HEK293 (cell line): ENCODE measurements around the gene DNAJA1.

Experiments
- CTCF ChIA-PET: fragments of 350-600 bp; formaldehyde crosslinking; extraction: SDS; loops from one replicate; lab custom pipeline; 2021; ENCODE audit warnings: antibody characterized with exemption; lab: Yijun Ruan, JAX
- POLR2A ChIA-PET: fragments of 300-600 bp; formaldehyde crosslinking; extraction: SDS; loops from one replicate; lab custom pipeline; 2020; ENCODE audit warnings: antibody characterized with exemption, inconsistent platforms; lab: Yijun Ruan, JAX
- H3K27ac ChIP-seq: fragments of 200-500 bp; sonication (Bioruptor generic); 2 replicates; pipeline ENCODE4 v1.5.1; 2014; ENCODE audit warnings: low read depth, low read length, control low read depth, inconsistent platforms; ENCODE audit errors: extremely low read depth
- H3K36me3 ChIP-seq, 2 experiments: fragments of 200-500 bp in 1 of 2; sonication (Bioruptor generic) in 1 of 2; 1 replicate in 1 of 2; 2 replicates in 1 of 2; pipeline ENCODE4 v1.5.1; 2014 to 2017; ENCODE audit warnings: inconsistent platforms in 2 of 2, low read length in 2 of 2; ENCODE audit not compliant: control insufficient read depth in 2 of 2, insufficient read depth in 1 of 2
- H3K4me1 ChIP-seq: fragments of 200-500 bp; sonication (Bioruptor generic); 2 replicates; pipeline ENCODE4 v1.5.1; 2014; ENCODE audit warnings: mild to moderate bottlenecking, low read length, inconsistent platforms; ENCODE audit not compliant: control insufficient read depth, insufficient read depth
- H3K4me3 ChIP-seq: 2 replicates; pipeline ENCODE4 v1.5.1; 2011; ENCODE audit warnings: low read depth, mild to moderate bottlenecking, control low read depth, low read length, moderate library complexity
- H3K9me3 ChIP-seq: fragments of 200-500 bp; sonication (Bioruptor generic); 2 replicates; pipeline ENCODE4 v1.5.1; 2014; ENCODE audit warnings: low read depth, low read length, inconsistent platforms; ENCODE audit not compliant: control insufficient read depth, insufficient read depth
- GFI1B ChIP-seq: fragments of 450-650 bp; formaldehyde crosslinking; IDR thresholded peaks from 2 replicates; pipeline ENCODE4 v1.5.1; 2016; ENCODE audit warnings: missing biosample characterization, missing genetic modification characterization
- HOXD13 ChIP-seq: sonication (generic); formaldehyde crosslinking; IDR thresholded peaks from 2 replicates; pipeline ENCODE4 v1.8.0; 2022; ENCODE audit warnings: missing genetic modification reagents, borderline replicate concordance
- KLF1 ChIP-seq: fragments of 450-650 bp; formaldehyde crosslinking; IDR thresholded peaks from 2 replicates; pipeline ENCODE4 v1.5.1; 2016; ENCODE audit warnings: missing biosample characterization, missing genetic modification characterization
- KLF8 ChIP-seq: fragments of 450-650 bp; formaldehyde crosslinking; IDR thresholded peaks from 2 replicates; pipeline ENCODE4 v1.5.1; 2016; ENCODE audit warnings: missing biosample characterization, missing genetic modification characterization
- PBX3 ChIP-seq: sonication (generic); formaldehyde crosslinking; IDR thresholded peaks from 2 replicates; pipeline ENCODE4 v1.8.1; 2022; ENCODE audit warnings: mild to moderate bottlenecking, moderate library complexity, missing genetic modification reagents
- PRDM1 ChIP-seq: fragments of 450-650 bp; formaldehyde crosslinking; IDR thresholded peaks from 2 replicates; pipeline ENCODE4; 2016; ENCODE audit warnings: missing biosample characterization, missing genetic modification characterization
- SALL2 ChIP-seq: fragments of 450-650 bp; formaldehyde crosslinking; IDR thresholded peaks from 2 replicates; pipeline ENCODE4 v1.5.0; 2017; ENCODE audit warnings: missing biosample characterization, mild to moderate bottlenecking, missing genetic modification characterization, borderline replicate concordance
- SP2 ChIP-seq: fragments of 450-650 bp; formaldehyde crosslinking; IDR thresholded peaks from 2 replicates; pipeline ENCODE4 v1.5.1; 2016; ENCODE audit warnings: missing biosample characterization, missing genetic modification characterization
- YY2 ChIP-seq: fragments of 450-650 bp; formaldehyde crosslinking; IDR thresholded peaks from 2 replicates; pipeline ENCODE4 v1.5.1; 2016; ENCODE audit warnings: missing biosample characterization, missing genetic modification characterization
- ZBTB49 ChIP-seq: fragments of 450-650 bp; formaldehyde crosslinking; IDR thresholded peaks from 2 replicates; pipeline ENCODE4 v1.5.1; 2016; ENCODE audit warnings: missing biosample characterization, missing genetic modification characterization, low read depth
- ZEB2 ChIP-seq: fragments of 450-650 bp; formaldehyde crosslinking; IDR thresholded peaks from 2 replicates; pipeline ENCODE4 v1.5.1; 2016; ENCODE audit warnings: missing biosample characterization, missing genetic modification characterization
- ZNF10 ChIP-seq: fragments of 450-650 bp; formaldehyde crosslinking; IDR thresholded peaks from 2 replicates; pipeline ENCODE4 v1.5.1; 2017; ENCODE audit warnings: missing biosample characterization, missing genetic modification characterization
- ZNF155 ChIP-seq: fragments of 450-650 bp; formaldehyde crosslinking; IDR thresholded peaks from 2 replicates; pipeline ENCODE4 v1.5.1; 2016; ENCODE audit warnings: missing biosample characterization, missing genetic modification characterization
- ZNF16 ChIP-seq: fragments of 450-650 bp; formaldehyde crosslinking; IDR thresholded peaks from 2 replicates; pipeline ENCODE4 v1.5.1; 2016; ENCODE audit warnings: low read depth, missing biosample characterization, missing genetic modification characterization
- ZNF274 ChIP-seq, 2 experiments: fragments of 200-500 bp in 1 of 2; fragments of 450-650 bp in 1 of 2; sonication (Bioruptor generic) in 1 of 2; formaldehyde crosslinking in 1 of 2; IDR thresholded peaks; 2 replicates each; pipeline versions ENCODE4 v1.5.1 to v1.6.1; 2014 to 2016; ENCODE audit warnings: borderline replicate concordance in 1 of 2, inconsistent platforms in 1 of 2, low read length in 1 of 2, missing biosample characterization in 1 of 2, missing genetic modification characterization in 1 of 2
- ZNF280C ChIP-seq: fragments of 450-650 bp; formaldehyde crosslinking; IDR thresholded peaks from 2 replicates; pipeline ENCODE4 v1.5.1; 2016; ENCODE audit warnings: missing biosample characterization, missing genetic modification characterization
- ZNF302 ChIP-seq: fragments of 450-650 bp; formaldehyde crosslinking; IDR thresholded peaks from 2 replicates; pipeline ENCODE4 v1.5.1; 2016; ENCODE audit warnings: missing biosample characterization, missing genetic modification characterization, low read depth
- ZNF426 ChIP-seq: fragments of 450-650 bp; formaldehyde crosslinking; IDR thresholded peaks from 2 replicates; pipeline ENCODE4 v1.5.1; 2017; ENCODE audit warnings: missing biosample characterization, missing genetic modification characterization, mild to moderate bottlenecking, inconsistent platforms, moderate library complexity
- ZNF670 ChIP-seq: fragments of 450-650 bp; formaldehyde crosslinking; IDR thresholded peaks from 2 replicates; pipeline ENCODE4 v1.5.1; 2016; ENCODE audit warnings: missing biosample characterization, missing genetic modification characterization, low read depth
- ZSCAN18 ChIP-seq: fragments of 450-650 bp; formaldehyde crosslinking; IDR thresholded peaks from 2 replicates; pipeline ENCODE4 v1.5.1; 2016; ENCODE audit warnings: missing biosample characterization, missing genetic modification characterization
- ZXDB ChIP-seq: fragments of 450-650 bp; formaldehyde crosslinking; IDR thresholded peaks from 2 replicates; pipeline ENCODE4 v1.5.1; 2016; ENCODE audit warnings: missing biosample characterization, missing genetic modification characterization

The DNAJA1 gene

GRCh38 chr9:33065157-33066076 lies 40.3 kb downstream of the DNAJA1 start:
- no peaks in the 10 kb centered on the region for H3K9me3 ChIP-seq
- TF ChIP-seq SALL2 (tag by site-specific recombination) (no peak), ZNF155 (tag by site-specific recombination) (no peak), ZXDB (tag by site-specific recombination) (no peak), HOXD13 (CRISPR knock-in tag) (no peak), YY2 (no peak), GFI1B (tag by site-specific recombination) (no peak), ZNF280C (tag by site-specific recombination) (no peak), ZNF10 (tag by site-specific recombination) (no peak), ZBTB49 (tag by site-specific recombination) (no peak), ZNF16 (tag by site-specific recombination) (no peak), SP2 (no peak), ZNF670 (tag by site-specific recombination) (no peak)
- TF ChIP-seq, all 188 proteins: peak for 0
- POLR2A ChIA-PET: interaction anchor here (2.5 to 7.0 kb wide), 2 partner anchors 11 to 40 kb away, joined by 13 to 24 read pairs; partner anchors contain the start of genes DNAJA1 and SMU1
- Histone ChIP-seq H3K4me3 (no peak overlapping the region), H3K4me1 (no peaks in the 10 kb centered on the region), H3K36me3 (peaks cover 50 to 93% of the 10 kb centered on the region in 2 experiments), H3K27ac (no peak overlapping the region)
- CTCF ChIA-PET: interaction anchor here (0.6 to 1.4 kb wide), 3 partner anchors 20 to 484 kb away, joined by 3 to 4 read pairs (median 3); no protein-coding TSS in a partner anchor

GRCh38 chr9:33068991-33069390 lies 43.9 kb downstream of the DNAJA1 start:
- POLR2A ChIA-PET: interaction anchor here (1.4 kb wide), 1 partner anchor 44 kb away, joined by 3 read pairs; the partner anchor contains the start of gene DNAJA1
- Histone ChIP-seq H3K4me3 (no peak overlapping the region), H3K9me3 (no peaks in the 10 kb centered on the region), H3K36me3 (peaks cover 50 to 93% of the 10 kb centered on the region in 2 experiments), H3K4me1 (no peaks in the 10 kb centered on the region), H3K27ac (no peak overlapping the region)
- CTCF ChIA-PET: no interaction called here
- TF ChIP-seq ZNF426 (tag by site-specific recombination): no peak
- TF ChIP-seq PBX3 (CRISPR knock-in tag): no peak
- no peak for TF ChIP-seq ZSCAN18 (tag by site-specific recombination)
- no peak for TF ChIP-seq ZNF280C (tag by site-specific recombination)
- TF ChIP-seq PRDM1: no peak
- no peak for TF ChIP-seq ZNF274 (IDR thresholded peaks at IDR 0.05; ENCODE audit: low read length)
- no peak for TF ChIP-seq ZNF274 (tag by site-specific recombination; IDR thresholded peaks at IDR 0.05; ENCODE audit: borderline replicate concordance)
- no peak for TF ChIP-seq ZNF302 (tag by site-specific recombination)
- TF ChIP-seq KLF1 (tag by site-specific recombination): no peak
- no peak for TF ChIP-seq ZEB2 (tag by site-specific recombination)
- no peak for TF ChIP-seq KLF8 (tag by site-specific recombination)
